H9 (cell line): ENCODE data around the gene SEMA4D. TPM values are rescaled to one million over a fixed set of nuclear protein-coding genes. Genes with fewer than 3 reads are reported as not detected.

ENCODE experiments used
- DNase-seq: peaks from one replicate; pipeline ENCODE4 v3.0.0-alpha.2; 2017
- H2AFZ ChIP-seq: one replicate; pipeline ENCODE4 v1.6.1; 2013; ENCODE audit warnings: mild to moderate bottlenecking, low read length, control low read depth, moderate library complexity
- H2AK5ac ChIP-seq: 2 replicates; pipeline ENCODE4 v1.6.1; 2013; ENCODE audit warnings: low read length, control low read depth, mixed read lengths; ENCODE audit not compliant: insufficient read length
- H2BK120ac ChIP-seq: one replicate; pipeline ENCODE4 v1.6.1; 2013; ENCODE audit warnings: low read depth, mild to moderate bottlenecking, low read length, control low read depth, inconsistent platforms; ENCODE audit not compliant: poor library complexity, severe bottlenecking
- H2BK12ac ChIP-seq: 2 replicates; pipeline ENCODE4 v1.6.1; 2013; ENCODE audit warnings: low read length, control low read depth, mixed read lengths, low read depth; ENCODE audit not compliant: insufficient read length
- H2BK15ac ChIP-seq: 2 replicates; pipeline ENCODE4 v1.6.1; 2013; ENCODE audit warnings: low read depth, low read length, control low read depth
- H2BK20ac ChIP-seq: one replicate; pipeline ENCODE4 v1.6.1; 2013; ENCODE audit warnings: low read depth, mild to moderate bottlenecking, low read length, control low read depth, inconsistent platforms; ENCODE audit not compliant: poor library complexity, severe bottlenecking
- H2BK5ac ChIP-seq: 2 replicates; pipeline ENCODE4 v1.6.1; 2013; ENCODE audit warnings: low read length, control low read depth, mixed read lengths; ENCODE audit not compliant: insufficient read length
- H3K14ac ChIP-seq: 2 replicates; pipeline ENCODE4 v1.6.1; 2013; ENCODE audit warnings: low read length, control low read depth; ENCODE audit not compliant: insufficient read depth
- H3K18ac ChIP-seq: 2 replicates; pipeline ENCODE4 v1.6.1; 2013; ENCODE audit warnings: low read depth, mild to moderate bottlenecking, mixed read lengths, low read length, control low read depth; ENCODE audit not compliant: insufficient read length
- H3K23ac ChIP-seq: 2 replicates; pipeline ENCODE4 v1.6.1; 2013; ENCODE audit warnings: low read length, control low read depth, mixed read lengths, low read depth; ENCODE audit not compliant: insufficient read length
- H3K23me2 ChIP-seq: 2 replicates; pipeline ENCODE4 v1.6.1; 2013; ENCODE audit warnings: low read depth, mild to moderate bottlenecking, mixed read lengths, low read length, control low read depth; ENCODE audit not compliant: insufficient read length, poor library complexity, severe bottlenecking
- H3K27ac ChIP-seq: 2 replicates; pipeline ENCODE4 v1.5.1; 2013; ENCODE audit warnings: low read length, control low read depth, mixed read lengths, low read depth; ENCODE audit not compliant: insufficient read length
- H3K27me3 ChIP-seq: 2 replicates; pipeline ENCODE4 v1.6.1; 2013; ENCODE audit warnings: low read length, control low read depth, inconsistent platforms; ENCODE audit not compliant: insufficient read depth
- H3K4ac ChIP-seq: 2 replicates; pipeline ENCODE4 v1.6.1; 2013; ENCODE audit warnings: low read depth, mild to moderate bottlenecking, control low read depth, inconsistent platforms, low read length, moderate library complexity
- H3K4me1 ChIP-seq: 2 replicates; pipeline ENCODE4 v1.6.1; 2013; ENCODE audit warnings: low read length, control low read depth, inconsistent platforms; ENCODE audit not compliant: insufficient read depth
- H3K4me2 ChIP-seq: 2 replicates; pipeline ENCODE4 v1.6.1; 2013; ENCODE audit warnings: low read length, control low read depth, mixed read lengths; ENCODE audit not compliant: insufficient read length, insufficient read depth
- H3K56ac ChIP-seq: 2 replicates; pipeline ENCODE4 v1.6.1; 2013; ENCODE audit warnings: low read depth, mild to moderate bottlenecking, mixed read lengths, low read length, control low read depth; ENCODE audit not compliant: insufficient read length
- H3K79me1 ChIP-seq: 2 replicates; pipeline ENCODE4 v1.6.1; 2013; ENCODE audit warnings: low read depth, mild to moderate bottlenecking, moderate library complexity, low read length, control low read depth, inconsistent platforms; ENCODE audit not compliant: insufficient read depth, poor library complexity, severe bottlenecking
- H3K79me2 ChIP-seq: 2 replicates; pipeline ENCODE4 v1.6.1; 2013; ENCODE audit warnings: low read length, control low read depth, inconsistent platforms; ENCODE audit not compliant: insufficient read depth
- H3K9ac ChIP-seq: 2 replicates; pipeline ENCODE4 v1.6.1; 2013; ENCODE audit warnings: low read length, control low read depth, mixed read lengths; ENCODE audit not compliant: insufficient read length; ENCODE audit errors: extremely low read depth
- H3K9me3 ChIP-seq: one replicate; pipeline ENCODE4 v1.6.1; 2013; ENCODE audit warnings: low read depth, low read length, inconsistent platforms; ENCODE audit not compliant: control insufficient read depth
- H3T11ph ChIP-seq: one replicate; pipeline ENCODE4 v1.6.1; 2013; ENCODE audit warnings: mild to moderate bottlenecking, low read length, control low read depth, inconsistent platforms
- H4K20me1 ChIP-seq: one replicate; pipeline ENCODE4 v1.6.1; 2013; ENCODE audit not compliant: control insufficient read depth, insufficient read length, insufficient read depth
- H4K5ac ChIP-seq: 2 replicates; pipeline ENCODE4 v1.6.1; 2013; ENCODE audit warnings: low read depth, mild to moderate bottlenecking, mixed read lengths, low read length, control low read depth; ENCODE audit not compliant: insufficient read length
- H4K8ac ChIP-seq: replicated peaks from 2 replicates; pipeline ENCODE4 v1.6.1; 2013; ENCODE audit warnings: low read length, control low read depth, mixed read lengths, low read depth; ENCODE audit not compliant: insufficient read length
- H4K91ac ChIP-seq: 2 replicates; pipeline ENCODE4 v1.6.1; 2013; ENCODE audit warnings: low read depth, mild to moderate bottlenecking, moderate library complexity, mixed read lengths, low read length, control low read depth; ENCODE audit not compliant: insufficient read length
- H3K27ac Mint-ChIP-seq, 3 experiments: 2 replicates in 2 of 3; 3 replicates in 1 of 3; pipeline ENCODE4 v1.8.0; 2020 to 2021; ENCODE audit warnings: mixed read lengths in 3 of 3, mild to moderate bottlenecking in 1 of 3, moderate library complexity in 1 of 3
- H3K27me3 Mint-ChIP-seq: 2 replicates; pipeline ENCODE4 v1.8.0; 2021; ENCODE audit warnings: low read depth, mild to moderate bottlenecking, moderate library complexity, mixed read lengths
- H3K36me3 Mint-ChIP-seq, 3 experiments: 2 replicates in 2 of 3; 3 replicates in 1 of 3; pipeline ENCODE4 v1.8.0; 2020 to 2021; ENCODE audit warnings: low read depth in 3 of 3, mixed read lengths in 3 of 3; ENCODE audit not compliant: insufficient read depth in 1 of 3
- H3K4me1 Mint-ChIP-seq, 2 experiments: 2 replicates each; pipeline ENCODE4 v1.8.0; 2020; ENCODE audit warnings: mixed read lengths in 2 of 2
- H3K4me3 Mint-ChIP-seq, 2 experiments: 2 replicates in 1 of 2; 3 replicates in 1 of 2; pipeline ENCODE4 v1.8.0; 2020 to 2021; ENCODE audit warnings: mild to moderate bottlenecking in 2 of 2, mixed read lengths in 2 of 2, moderate library complexity in 1 of 2
- H3K9me3 Mint-ChIP-seq, 2 experiments: 2 replicates in 1 of 2; 3 replicates in 1 of 2; pipeline ENCODE4 v1.8.0; 2020; ENCODE audit warnings: mild to moderate bottlenecking in 2 of 2, mixed read lengths in 2 of 2, moderate library complexity in 1 of 2
- WGBS: extraction: QIAGEN DNeasy Blood & Tissue Kit; methylation state at CpG from one replicate; pipeline ENCODE4 v1.1.7; 2013; ENCODE audit warnings: missing lambda C conversion rate, low lambda C conversion rate, mixed read lengths; ENCODE audit not compliant: insufficient read length; ENCODE audit errors: extremely low coverage; 5-methylcytosine and 5-hydroxymethylcytosine counted together
- total RNA-seq: library from RNA; stranded (reverse); gene quantifications from 2 replicates; pipeline ENCODE4 v1.2.1, GENCODE V29; 2021
- TF ChIP-seq, protein P1 (sequence below): fragments of 200-600 bp; sonication (generic); conservative IDR thresholded peaks from 3 replicates; pipeline ENCODE4 v1.8.0; 2021; ENCODE audit warnings: antibody characterized with exemption, mild to moderate bottlenecking

The SEMA4D gene
- total RNA-seq, 1 experiment from 2014 or later = 47.2 TPM

- peaks cover 7% of the 10 kb centered on the region for H3K79me1 ChIP-seq
- no peak overlapping the region for H3K9ac ChIP-seq
- H3K23ac ChIP-seq = no peak overlapping the region
- Mint-ChIP-seq H3K9me3 (0 out of 5 replicates have a peak, but pooled peaks cover 0 to under 1% of the 10 kb centered on the region in 2 experiments), H3K36me3 (peaks cover 3 to 9% (median 9%) of the 10 kb centered on the region in 3 experiments; a peak in 5 of 7 replicates), H3K4me1 (peaks cover 64 to 70% of the 10 kb centered on the region in 2 experiments), H3K27ac (peak overlapping the region; percentile 34 to 92 (median 85)), H3K4me3 (no peak overlapping the region), H3K27me3 (no peaks in the 10 kb centered on the region)
- H4K8ac ChIP-seq = no peak overlapping the region
- H2BK15ac ChIP-seq = no peak overlapping the region; the same call in 1 of the 2 replicates
- H3K4me1 ChIP-seq = peaks cover 28% of the 10 kb centered on the region
- no peak overlapping the region for H3K56ac ChIP-seq
- H4K5ac ChIP-seq = no peak overlapping the region
- no peaks in the 10 kb centered on the region for H3K9me3 ChIP-seq
- H2BK120ac ChIP-seq = no peak overlapping the region
- H2BK20ac ChIP-seq = no peak overlapping the region
- no peak overlapping the region for H3K18ac ChIP-seq
- no peaks in the 10 kb centered on the region for H3K27me3 ChIP-seq
- no peak overlapping the region for H3K4ac ChIP-seq
- H2BK12ac ChIP-seq = no peak overlapping the region
- no peak overlapping the region for H2AFZ ChIP-seq
- H2AK5ac ChIP-seq = no peak overlapping the region
- H3K14ac ChIP-seq = no peak overlapping the region
- H3T11ph ChIP-seq = no peak overlapping the region
- H2BK5ac ChIP-seq = no peak overlapping the region
- no peak overlapping the region for H4K91ac ChIP-seq
- H3K79me2 ChIP-seq = peaks cover 17% of the 10 kb centered on the region; the same call in 1 of the 2 replicates
- no peak overlapping the region for H3K4me2 ChIP-seq
- no peaks in the 10 kb centered on the region for H4K20me1 ChIP-seq
- H3K23me2 ChIP-seq = no peaks in the 10 kb centered on the region
- TF ChIP-seq, protein P1, sequence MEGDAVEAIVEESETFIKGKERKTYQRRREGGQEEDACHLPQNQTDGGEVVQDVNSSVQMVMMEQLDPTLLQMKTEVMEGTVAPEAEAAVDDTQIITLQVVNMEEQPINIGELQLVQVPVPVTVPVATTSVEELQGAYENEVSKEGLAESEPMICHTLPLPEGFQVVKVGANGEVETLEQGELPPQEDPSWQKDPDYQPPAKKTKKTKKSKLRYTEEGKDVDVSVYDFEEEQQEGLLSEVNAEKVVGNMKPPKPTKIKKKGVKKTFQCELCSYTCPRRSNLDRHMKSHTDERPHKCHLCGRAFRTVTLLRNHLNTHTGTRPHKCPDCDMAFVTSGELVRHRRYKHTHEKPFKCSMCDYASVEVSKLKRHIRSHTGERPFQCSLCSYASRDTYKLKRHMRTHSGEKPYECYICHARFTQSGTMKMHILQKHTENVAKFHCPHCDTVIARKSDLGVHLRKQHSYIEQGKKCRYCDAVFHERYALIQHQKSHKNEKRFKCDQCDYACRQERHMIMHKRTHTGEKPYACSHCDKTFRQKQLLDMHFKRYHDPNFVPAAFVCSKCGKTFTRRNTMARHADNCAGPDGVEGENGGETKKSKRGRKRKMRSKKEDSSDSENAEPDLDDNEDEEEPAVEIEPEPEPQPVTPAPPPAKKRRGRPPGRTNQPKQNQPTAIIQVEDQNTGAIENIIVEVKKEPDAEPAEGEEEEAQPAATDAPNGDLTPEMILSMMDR = no peak
- no peak for DNase-seq
- no peak overlapping the region for H3K27ac ChIP-seq
- WGBS = no CpG with 5 or more reads among the region's 1 CpG
These were observed 28.9 kb downstream of the SEMA4D start for GRCh38 chr9:89469003-89469402.
